HEK293T (cell line): ENCODE results near the gene KCNMA1.
"Not testable (repeated sequence)": the region's sequence is repeated elsewhere in the genome, so short reads cannot be mapped to it uniquely, and the experiment has no call there.

ENCODE experiments used
- CTCF ChIA-PET: fragments of 350-600 bp; formaldehyde crosslinking; extraction: SDS; loops from one replicate; lab custom pipeline; 2021; ENCODE audit warnings: antibody characterized with exemption, inconsistent platforms; lab: Yijun Ruan, JAX
- POLR2A ChIA-PET: fragments of 350-600 bp; formaldehyde crosslinking; extraction: SDS; loops from one replicate; lab custom pipeline; 2020; ENCODE audit warnings: antibody characterized with exemption, inconsistent platforms; lab: Yijun Ruan, JAX
- DNase-seq: peaks from one replicate; pipeline ENCODE4 v3.0.0; 2012; ENCODE audit warnings: mixed read lengths; ENCODE audit errors: extremely low spot score
- ARNT ChIP-seq: fragments of 450-650 bp; IDR thresholded peaks from 2 replicates; pipeline ENCODE4 v1.6.1; 2017; ENCODE audit warnings: mild to moderate bottlenecking
- BHLHE40 ChIP-seq: fragments of 450-650 bp; IDR thresholded peaks from 2 replicates; pipeline ENCODE4 v1.6.1; 2016; ENCODE audit warnings: mild to moderate bottlenecking, moderate library complexity, borderline replicate concordance
- CTBP1 ChIP-seq: fragments of 450-650 bp; IDR thresholded peaks from 2 replicates; pipeline ENCODE4 v1.6.1; 2016; ENCODE audit warnings: borderline replicate concordance
- ELF4 ChIP-seq: fragments of 450-650 bp; IDR thresholded peaks from 2 replicates; pipeline ENCODE4 v1.6.1; 2017; ENCODE audit warnings: antibody characterized with exemption
- FOXA1 ChIP-seq: fragments of 450-650 bp; IDR thresholded peaks from 2 replicates; pipeline ENCODE4 v1.6.1; 2016; ENCODE audit warnings: mild to moderate bottlenecking
- FOXK2 ChIP-seq: fragments of 450-650 bp; IDR thresholded peaks from 2 replicates; pipeline ENCODE4 v1.6.1; 2016; ENCODE audit warnings: mild to moderate bottlenecking
- FOXM1 ChIP-seq: fragments of 450-650 bp; IDR thresholded peaks from 2 replicates; pipeline ENCODE4 v1.6.1; 2017; ENCODE audit warnings: mild to moderate bottlenecking, borderline replicate concordance
- HDGF ChIP-seq: fragments of 450-650 bp; IDR thresholded peaks from 2 replicates; pipeline ENCODE4 v1.6.1; 2017; ENCODE audit warnings: antibody characterized with exemption, borderline replicate concordance
- L3MBTL2 ChIP-seq: fragments of 450-650 bp; conservative IDR thresholded peaks from 2 replicates; pipeline ENCODE4 v1.6.1; 2016; ENCODE audit warnings: mild to moderate bottlenecking
- LEF1 ChIP-seq: fragments of 450-650 bp; IDR thresholded peaks from 2 replicates; pipeline ENCODE4 v1.6.1; 2017; ENCODE audit warnings: mild to moderate bottlenecking, borderline replicate concordance
- NFRKB ChIP-seq: fragments of 450-650 bp; IDR thresholded peaks from 2 replicates; pipeline ENCODE4 v1.6.1; 2016; ENCODE audit warnings: mild to moderate bottlenecking, moderate library complexity
- PKNOX1 ChIP-seq: fragments of 450-650 bp; IDR thresholded peaks from 2 replicates; pipeline ENCODE4 v1.6.1; 2016
- SP1 ChIP-seq: fragments of 450-650 bp; IDR thresholded peaks from 2 replicates; pipeline ENCODE4 v1.6.1; 2017
- SUZ12 ChIP-seq: fragments of 450-650 bp; IDR thresholded peaks from 2 replicates; pipeline ENCODE4 v1.6.1; 2016; ENCODE audit warnings: mild to moderate bottlenecking
- TARDBP ChIP-seq: fragments of 450-650 bp; IDR thresholded peaks from 2 replicates; pipeline ENCODE4 v1.6.1; 2016
- ZNF384 ChIP-seq: fragments of 450-650 bp; IDR thresholded peaks from 2 replicates; pipeline ENCODE4 v1.6.1; 2016

Gene KCNMA1

DNA sequence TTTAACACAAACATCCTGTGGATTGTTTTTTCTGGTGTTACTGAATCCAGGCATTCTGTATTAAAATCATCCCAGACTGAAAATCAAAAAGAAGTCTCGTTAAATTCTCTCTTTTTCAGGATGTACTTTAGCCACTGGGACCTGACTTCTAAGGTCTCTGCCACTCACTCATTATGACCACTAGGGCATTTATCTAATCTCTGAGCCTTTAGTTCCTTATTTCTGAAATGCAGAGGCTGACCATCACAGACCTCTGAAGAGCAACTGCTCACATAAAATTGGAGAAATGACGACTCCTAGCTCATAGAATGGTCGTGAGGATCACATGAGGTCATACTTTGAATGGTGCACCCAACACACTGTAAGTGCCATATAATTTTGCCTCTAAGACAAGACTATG, 63.2 kb downstream of the KCNMA1 start:
- CTCF ChIA-PET: interaction anchor here (1.0 kb wide), 1 partner anchor 137 kb away, joined by 4 read pairs; no protein-coding TSS in a partner anchor
- no peak for TF ChIP-seq BHLHE40
- no peak for TF ChIP-seq FOXM1
- TF ChIP-seq ARNT: no peak
- TF ChIP-seq SP1: no peak
- no peak for TF ChIP-seq HDGF
- TF ChIP-seq ZNF384: no peak
- no peak for TF ChIP-seq SUZ12
- TF ChIP-seq CTBP1: no peak
- no peak for TF ChIP-seq L3MBTL2
- TF ChIP-seq FOXK2: no peak
- TF ChIP-seq LEF1: no peak
- TF ChIP-seq NFRKB: no peak
- TF ChIP-seq ELF4: no peak
- TF ChIP-seq PKNOX1: no peak
- TF ChIP-seq FOXA1: no peak
- no peak for TF ChIP-seq TARDBP
- POLR2A ChIA-PET: no interaction called here
- no peak for DNase-seq

DNA sequence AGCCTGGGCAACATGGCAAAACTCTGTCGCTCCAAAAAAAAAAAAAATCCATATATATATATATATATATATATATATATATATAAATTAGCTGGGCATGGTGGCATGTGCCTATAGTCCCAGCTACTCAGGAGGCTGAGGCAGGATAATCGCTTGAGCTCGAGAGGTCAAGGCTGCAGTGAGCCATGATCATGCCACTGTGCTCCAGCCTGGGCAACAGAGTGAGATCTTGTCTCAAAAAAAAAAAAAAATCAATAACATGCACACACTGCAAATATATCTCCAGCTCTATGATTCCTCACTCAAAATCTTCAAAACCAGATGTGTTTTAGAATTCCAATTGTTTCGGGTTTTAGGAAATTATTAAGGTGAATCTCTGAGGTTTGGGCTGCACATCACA, 65.1 kb downstream of the KCNMA1 start:
- POLR2A ChIA-PET, DNase-seq, CTCF ChIA-PET: not testable (repeated sequence)

- ChIA-PET POLR2A (no interaction called here), CTCF (interaction anchor here (0.7 kb wide), 1 partner anchor 32 kb away, joined by 4 read pairs; no protein-coding TSS in a partner anchor)
- no peak for TF ChIP-seq FOXA1
- TF ChIP-seq ARNT: no peak
- no peak for TF ChIP-seq NFRKB
- peak; percentile 41; the same call in 1 of the 2 replicates for TF ChIP-seq PKNOX1
- no peak for DNase-seq
Measured at GRCh38 chr10:77571490-77571889, 66.1 kb downstream of the KCNMA1 start.

- TF ChIP-seq ARNT (no peak), LEF1 (no peak), L3MBTL2 (no peak), PKNOX1 (no peak), FOXA1 (no peak), FOXK2 (no peak), SP1 (no peak), TARDBP (no peak), ELF4 (no peak)
- CTCF ChIA-PET: interaction anchor here (0.5 kb wide), 1 partner anchor 44 kb away, joined by 3 read pairs; no protein-coding TSS in a partner anchor
- POLR2A ChIA-PET: no interaction called here
- no peak for DNase-seq
Measured at GRCh38 chr10:77566914-77567566, 70.6 kb downstream of the KCNMA1 start.

GRCh38 chr10:77566236-77566635, 71.4 kb downstream of the KCNMA1 start:
- DNase-seq: no peak
- POLR2A ChIA-PET: no interaction called here
- TF ChIP-seq FOXM1 (no peak), FOXA1 (no peak)
- CTCF ChIA-PET: no interaction called here

GRCh38 chr10:77565590-77566023, 72.0 kb downstream of the KCNMA1 start:
- ChIA-PET CTCF (no interaction called here), POLR2A (no interaction called here)
- no peak for DNase-seq
- TF ChIP-seq FOXA1 (no peak), CTBP1 (no peak), L3MBTL2 (no peak), TARDBP (no peak), SUZ12 (no peak), LEF1 (no peak), ZNF384 (no peak), NFRKB (no peak), PKNOX1 (no peak), ARNT (no peak), FOXK2 (no peak), HDGF (no peak), ELF4 (no peak), BHLHE40 (no peak), FOXM1 (no peak), SP1 (no peak)
